GM21447 (cell line): ENCODE data around the gene BDH2.

Experiments
- ATAC-seq: cut with Tn5 transposase; IDR thresholded peaks from one replicate; pipeline ENCODE4 v1.9.1; 2021; ENCODE audit not compliant: unreplicated experiment

Gene BDH2

DNA sequence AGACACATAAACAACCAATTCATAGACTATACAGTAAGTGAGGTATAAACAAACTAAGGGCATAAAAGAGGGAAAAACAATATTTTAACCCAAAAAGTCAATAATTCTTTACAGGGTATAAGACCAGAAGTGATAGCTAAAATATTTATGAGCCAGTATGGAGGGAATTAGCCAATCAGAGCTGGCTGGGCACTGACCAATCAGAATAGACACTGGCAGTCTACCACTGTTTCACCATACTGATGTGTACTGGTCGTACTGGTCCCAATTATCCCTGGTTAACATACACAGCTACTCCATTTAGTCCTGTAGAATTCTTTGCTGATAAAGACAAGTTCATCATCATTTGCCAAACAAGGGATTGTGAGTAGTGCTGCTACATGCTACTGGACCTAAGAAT, 70.3 kb downstream of the BDH2 start:
- ATAC-seq, result no peak
